Colonic mucosa (tissue), 4 donors: ENCODE data around the gene MOB3B. TPM values are rescaled to one million over a fixed set of nuclear protein-coding genes. Genes with fewer than 3 reads are reported as not detected.

Experiments
- DNase-seq: peaks from one replicate; pipeline ENCODE4 v3.0.0-alpha.2; 2020
- H3K27ac ChIP-seq: fragments of 200-600 bp; one replicate; pipeline ENCODE4 v1.8.0; 2021
- H3K27me3 ChIP-seq: fragments of 200-600 bp; one replicate; pipeline ENCODE4 v1.8.0; 2021
- H3K36me3 ChIP-seq: fragments of 200-600 bp; one replicate; pipeline ENCODE4 v1.8.0; 2021
- H3K4me1 ChIP-seq: fragments of 200-600 bp; one replicate; pipeline ENCODE4 v1.8.0; 2021; ENCODE audit warnings: mild to moderate bottlenecking
- H3K4me3 ChIP-seq: fragments of 200-600 bp; one replicate; pipeline ENCODE4 v1.8.0; 2021
- H3K9ac ChIP-seq, 2 donors: one replicate each; pipeline ENCODE4 v1.7.0; 2013; ENCODE audit warnings: control low read depth in 2 of 2, low read depth in 2 of 2, low read length in 2 of 2
- H3K9me3 ChIP-seq: fragments of 200-600 bp; one replicate; pipeline ENCODE4 v1.8.0; 2021
- CTCF ChIP-seq: fragments of 200-600 bp; IDR thresholded peaks from one replicate; pipeline ENCODE4 v1.8.0; 2022; ENCODE audit warnings: antibody characterized with exemption, mild to moderate bottlenecking
- intact Hi-C: fragments of 100-400 bp; cut with DNase I; formaldehyde crosslinking; loops from one replicate; pipeline ENCODE4 v1.14.1; 2022
- total RNA-seq, 2 donors: library from RNA; stranded (reverse); fragmentation: NEBNext Ultra II Directional in 1 of 2; extraction: Animal tissue kit (Norgen Biotek cat#: 25700) in 1 of 2; gene quantifications; one replicate each; pipeline ENCODE4 v1.2.1, GENCODE V29; 2021
- donor health status: healthy.
- donor health status: DM: no; HTN: no; CAD: no.
- donor health status: DM: no; HTN: no; CAD: no.

The MOB3B gene
- total RNA-seq, 2 donors from 2014 or later, result 35.8 to 39.6 TPM

- H3K9ac ChIP-seq, result no peak overlapping the region
- no peaks in the 10 kb centered on the region for H3K27me3 ChIP-seq
- H3K4me3 ChIP-seq, result no peak overlapping the region
- intact Hi-C loops, result no loop called here
- H3K9me3 ChIP-seq, result no peaks in the 10 kb centered on the region
- TF ChIP-seq CTCF, result no peak
- H3K36me3 ChIP-seq, result no peaks in the 10 kb centered on the region
- H3K27ac ChIP-seq, result no peak overlapping the region
- H3K4me1 ChIP-seq, result no peaks in the 10 kb centered on the region
- DNase-seq, result no peak
Observed at GRCh38 chr9:27282269-27282668, 247.3 kb downstream of the MOB3B start.

GRCh38 chr9:27280860-27281259, 248.8 kb downstream of the MOB3B start:
- DNase-seq, result no peak
- no peak overlapping the region for H3K4me3 ChIP-seq
- intact Hi-C loops, result no loop called here

GRCh38 chr9:27280249-27280648, 249.4 kb downstream of the MOB3B start:
- no peak for DNase-seq
- no peaks in the 10 kb centered on the region for H3K9me3 ChIP-seq

More at GRCh38 chr9:27280860-27281259, 248.8 kb downstream of the MOB3B start:
- Histone ChIP-seq H3K27ac (no peak overlapping the region), H3K4me1 (no peaks in the 10 kb centered on the region), H3K9ac (no peak overlapping the region), H3K36me3 (no peaks in the 10 kb centered on the region), H3K9me3 (no peaks in the 10 kb centered on the region), H3K27me3 (no peaks in the 10 kb centered on the region)
- TF ChIP-seq CTCF, result no peak

GRCh38 chr9:27279611-27280010, 250.0 kb downstream of the MOB3B start:
- no peaks in the 10 kb centered on the region for H3K27me3 ChIP-seq
- no peaks in the 10 kb centered on the region for H3K4me1 ChIP-seq
- H3K27ac ChIP-seq, result no peak overlapping the region
- no peak overlapping the region for H3K4me3 ChIP-seq
- intact Hi-C loops, result loop anchor here (5.0 kb wide), 1 partner anchor 242 kb away; no protein-coding TSS in a partner anchor
- no peak for DNase-seq
- no peaks in the 10 kb centered on the region for H3K9me3 ChIP-seq
- no peak for TF ChIP-seq CTCF
- H3K9ac ChIP-seq, result no peak overlapping the region
- no peaks in the 10 kb centered on the region for H3K36me3 ChIP-seq

More at GRCh38 chr9:27280249-27280648, 249.4 kb downstream of the MOB3B start:
- H3K27me3 ChIP-seq, result no peaks in the 10 kb centered on the region
- H3K9ac ChIP-seq, result no peak overlapping the region
- TF ChIP-seq CTCF, result no peak
- no peak overlapping the region for H3K27ac ChIP-seq
- H3K4me3 ChIP-seq, result no peak overlapping the region
- no peaks in the 10 kb centered on the region for H3K36me3 ChIP-seq
- H3K4me1 ChIP-seq, result no peaks in the 10 kb centered on the region
- intact Hi-C loops, result no loop called here

GRCh38 chr9:27278374-27278773, 251.2 kb downstream of the MOB3B start:
- H3K4me1 ChIP-seq, result no peaks in the 10 kb centered on the region
- H3K36me3 ChIP-seq, result no peaks in the 10 kb centered on the region
- H3K27me3 ChIP-seq, result no peaks in the 10 kb centered on the region
- H3K4me3 ChIP-seq, result no peak overlapping the region
- no peak for DNase-seq
- intact Hi-C loops, result loop anchor here (5.0 kb wide), 1 partner anchor 241 kb away; no protein-coding TSS in a partner anchor
- no peak for TF ChIP-seq CTCF
- H3K9me3 ChIP-seq, result no peaks in the 10 kb centered on the region
- H3K9ac ChIP-seq, result no peak overlapping the region
- no peak overlapping the region for H3K27ac ChIP-seq
